ENCODE data around the gene POU2AF3. TPM values are rescaled to one million over a fixed set of nuclear protein-coding genes. Genes with fewer than 3 reads are reported as not detected.

The POU2AF3 gene
- total and polyA plus RNA-seq, 2 donors (not counting 1 experiment from before 2014, with no cell fraction given), result 0.51 to 2.1 TPM

GRCh38 chr11:111357150-111358037 lies 59.0 kb downstream of the POU2AF3 start:
- peaks cover 57% of the 10 kb centered on the region for H3K4me1 Mint-ChIP-seq
- peaks cover 0 to 5% (median 0%) of the 10 kb centered on the region in 3 donors for H3K9me3 ChIP-seq (ENCODE audit: control extremely low read depth in 1 of 3, control insufficient read depth in 2 of 3, insufficient read depth in 1 of 3, low read length in 2 of 3)
- ChIA-PET POLR2A (interaction anchor here (1.3 kb wide), 1 partner anchor 10 kb away, joined by 3 read pairs; no protein-coding TSS in a partner anchor), CTCF (interaction anchor here (0.8 to 32.5 kb wide), 4 partner anchors 12 to 75 kb away, joined by 3 to 922 read pairs (median 4); no protein-coding TSS in a partner anchor)
- H3K27me3 ChIP-seq (replicated peaks in 1 of 4; ENCODE audit: control extremely low read depth in 1 of 4, control insufficient read depth in 3 of 4, insufficient read depth in 4 of 4, low read length in 3 of 4), result no peaks in the 10 kb centered on the region
- H3K4me2 ChIP-seq (replicated peaks; ENCODE audit: low read depth, low read length, poor library complexity, severe bottlenecking), result no peak overlapping the region
- no peaks in the 10 kb centered on the region for H3K9me3 Mint-ChIP-seq (ENCODE audit: insufficient read depth)
- peaks cover 0 to 94% of the 10 kb centered on the region in 2 experiments for H3K36me3 ChIP-seq (replicated peaks in 1 of 2; ENCODE audit: control extremely low read depth in 1 of 2, control insufficient read depth in 1 of 2, extremely low read depth in 1 of 2, insufficient read depth in 2 of 2, low read length in 1 of 2)
- H3K4me3 ChIP-seq (ENCODE audit: control extremely low read depth in 1 of 5, extremely low read depth in 1 of 5, insufficient read depth in 1 of 5, low read depth in 2 of 5, low read length in 4 of 5), result no peak overlapping the region
- DNase-seq, result no peak
- peaks cover 92% of the 10 kb centered on the region for H4K20me1 ChIP-seq (ENCODE audit: control insufficient read depth, insufficient read depth, low read length, poor library complexity, severe bottlenecking)
- intact Hi-C loops (cut with micrococcal nuclease), result no loop called here
- 95% methylated on average over 13 of the region's 18 CpGs for WGBS (ENCODE audit: insufficient coverage)
- H3K4me3 Mint-ChIP-seq, result no peak overlapping the region
- peaks cover 48 to 64% of the 10 kb centered on the region in 2 donors for H3K4me1 ChIP-seq (ENCODE audit: control insufficient read depth in 2 of 2, insufficient read depth in 2 of 2, low read length in 2 of 2)
- ATAC-seq (ENCODE audit: low read depth), result no peak
- peak overlapping the region; percentile 59 for H3K27ac Mint-ChIP-seq
- H3K27ac ChIP-seq (ENCODE audit: low read length in 2 of 2), result peak overlapping the region in 1 of 2 donors; percentile 71
- peaks cover 51% of the 10 kb centered on the region for H3K79me2 ChIP-seq (ENCODE audit: control insufficient read depth, insufficient read depth, low read length)
- TF ChIP-seq EZH2 (IDR thresholded peaks at IDR 0.05; ENCODE audit: borderline replicate concordance, insufficient read depth, low read depth, low read length, poor library complexity, severe bottlenecking) (no peak), CTCF (IDR thresholded peaks at IDR 0.05) (no peak)
- H3K27me3 Mint-ChIP-seq, result no peaks in the 10 kb centered on the region
- no peak overlapping the region for H2AFZ ChIP-seq (ENCODE audit: insufficient read depth, low read depth, low read length, poor library complexity, severe bottlenecking)
- H3K9ac ChIP-seq (ENCODE audit: low read length), result no peak overlapping the region

Small RNA genes within 50 kb of the gene (small RNA-seq; reads per million reads assigned to genes)
- not detected for gene MIR4491 (ENCODE audit: insufficient read length, low read depth, low replicate concordance)

Other genes starting within 250 kb of the POU2AF3 start
- not detected in 2 replicates for gene POU2AF2, start 52.8 kb upstream of the POU2AF3 start, total RNA-seq
- not detected in 2 replicates for gene POU2AF2, start 52.8 kb upstream of the POU2AF3 start, polyA plus RNA-seq
- gene POU2AF1, start 80.7 kb downstream of the POU2AF3 start, total RNA-seq, result 404 and 407 TPM in 2 replicates
- gene POU2AF1, start 80.7 kb downstream of the POU2AF3 start, polyA plus RNA-seq, result 186 and 308 TPM in 2 replicates
- not detected in 2 replicates for gene BTG4, start 213.8 kb downstream of the POU2AF3 start, total RNA-seq
- not detected in 2 replicates for gene BTG4, start 213.8 kb downstream of the POU2AF3 start, polyA plus RNA-seq
- not detected in 2 replicates for gene HOATZ, start 216.2 kb downstream of the POU2AF3 start, total RNA-seq
- not detected in 2 replicates for gene HOATZ, start 216.2 kb downstream of the POU2AF3 start, polyA plus RNA-seq
- not detected in 2 replicates for gene LAYN, start 242.2 kb downstream of the POU2AF3 start, total RNA-seq
- not detected in 2 replicates for gene LAYN, start 242.2 kb downstream of the POU2AF3 start, polyA plus RNA-seq